Brain microvascular endothelial cell (primary cell): ENCODE measurements around the gene MYO19.
"Not testable (repeated sequence)": the region's sequence is repeated elsewhere in the genome, so short reads cannot be mapped to it uniquely, and the experiment has no call there.

ENCODE experiments used
- DNase-seq: peaks from one replicate; pipeline ENCODE4 v3.0.0-alpha.2; 2020
- H3K27ac ChIP-seq: fragments of 250-450 bp; sonication (Bioruptor Pico); 2 replicates; pipeline ENCODE4 v1.5.1; 2020; ENCODE audit warnings: mild to moderate bottlenecking, moderate library complexity
- H3K27me3 ChIP-seq: fragments of 250-450 bp; sonication (Bioruptor Pico); replicated peaks from 2 replicates; pipeline ENCODE4 v1.5.1; 2020; ENCODE audit warnings: mild to moderate bottlenecking
- H3K36me3 ChIP-seq: fragments of 250-450 bp; sonication (Bioruptor Pico); replicated peaks from 2 replicates; pipeline ENCODE4 v1.5.1; 2020; ENCODE audit warnings: mild to moderate bottlenecking
- H3K4me3 ChIP-seq: 2 replicates; pipeline ENCODE4 v1.5.1; 2011; ENCODE audit warnings: low read depth, mild to moderate bottlenecking, control low read depth, low read length, moderate library complexity
- in situ Hi-C: cut with HindIII; loops from 2 replicates; pipeline ENCODE4 v1.10.0; 2017; ENCODE audit warnings: low sequenced_read_pairs, low pct_ligation_motif_present
- TF ChIP-seq, protein P1 (sequence below): IDR thresholded peaks from 2 replicates; pipeline ENCODE4 v1.5.1; 2011; ENCODE audit warnings: low read depth, mild to moderate bottlenecking, moderate library complexity, low read length, control low read depth, inconsistent platforms; ENCODE audit errors: missing control alignments

Gene MYO19

DNA sequence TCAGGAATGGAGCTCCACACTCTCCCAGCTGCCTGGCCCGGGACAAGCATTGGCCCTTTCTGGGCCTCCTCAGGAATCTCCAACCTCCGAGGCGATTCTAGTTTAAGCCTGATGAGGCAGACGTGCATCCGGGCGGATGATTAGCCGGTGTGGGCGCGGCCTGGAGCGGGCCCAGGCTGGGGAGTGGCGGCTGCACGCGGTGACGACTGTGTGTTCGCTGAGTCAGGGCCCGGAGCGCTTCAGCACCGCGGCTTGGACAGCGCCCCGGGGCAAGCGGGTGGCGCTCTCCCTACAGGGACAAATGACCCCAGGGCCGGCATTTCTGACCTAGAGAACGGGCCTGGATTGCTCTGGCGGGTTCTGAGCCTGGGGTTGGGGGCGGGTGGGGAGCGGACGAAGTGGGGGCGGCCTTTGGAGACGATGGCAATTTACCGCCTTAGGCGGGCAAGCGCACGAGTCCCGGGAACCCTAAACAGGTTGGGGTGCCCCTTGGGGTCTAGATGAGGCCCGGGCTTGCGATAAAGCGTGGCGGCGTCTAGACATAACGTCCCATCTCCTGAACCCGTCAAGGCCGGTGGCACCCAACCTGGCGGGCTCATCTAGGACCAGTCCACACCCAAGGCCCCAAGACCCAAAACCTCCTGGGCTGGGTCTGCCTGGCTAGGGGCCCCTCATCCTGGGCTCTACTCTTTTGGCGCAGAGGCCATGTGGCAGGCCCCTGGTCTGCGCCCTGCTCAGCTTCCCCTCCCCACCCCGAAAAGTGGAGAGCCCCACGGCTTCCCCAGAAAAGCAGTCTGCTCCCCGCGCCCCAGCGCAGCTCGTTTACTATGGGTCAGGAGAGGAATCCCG lies 70.5 kb downstream of the MYO19 start:
- H3K4me3 ChIP-seq = no peak overlapping the region
- in situ Hi-C loops = no loop called here
- H3K27me3 ChIP-seq = peaks cover 7% of the 10 kb centered on the region
- TF ChIP-seq, protein P1, sequence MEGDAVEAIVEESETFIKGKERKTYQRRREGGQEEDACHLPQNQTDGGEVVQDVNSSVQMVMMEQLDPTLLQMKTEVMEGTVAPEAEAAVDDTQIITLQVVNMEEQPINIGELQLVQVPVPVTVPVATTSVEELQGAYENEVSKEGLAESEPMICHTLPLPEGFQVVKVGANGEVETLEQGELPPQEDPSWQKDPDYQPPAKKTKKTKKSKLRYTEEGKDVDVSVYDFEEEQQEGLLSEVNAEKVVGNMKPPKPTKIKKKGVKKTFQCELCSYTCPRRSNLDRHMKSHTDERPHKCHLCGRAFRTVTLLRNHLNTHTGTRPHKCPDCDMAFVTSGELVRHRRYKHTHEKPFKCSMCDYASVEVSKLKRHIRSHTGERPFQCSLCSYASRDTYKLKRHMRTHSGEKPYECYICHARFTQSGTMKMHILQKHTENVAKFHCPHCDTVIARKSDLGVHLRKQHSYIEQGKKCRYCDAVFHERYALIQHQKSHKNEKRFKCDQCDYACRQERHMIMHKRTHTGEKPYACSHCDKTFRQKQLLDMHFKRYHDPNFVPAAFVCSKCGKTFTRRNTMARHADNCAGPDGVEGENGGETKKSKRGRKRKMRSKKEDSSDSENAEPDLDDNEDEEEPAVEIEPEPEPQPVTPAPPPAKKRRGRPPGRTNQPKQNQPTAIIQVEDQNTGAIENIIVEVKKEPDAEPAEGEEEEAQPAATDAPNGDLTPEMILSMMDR = peak; percentile 19
- DNase-seq = peak; percentile 79
- no peak overlapping the region for H3K27ac ChIP-seq
- no peaks in the 10 kb centered on the region for H3K36me3 ChIP-seq

DNA sequence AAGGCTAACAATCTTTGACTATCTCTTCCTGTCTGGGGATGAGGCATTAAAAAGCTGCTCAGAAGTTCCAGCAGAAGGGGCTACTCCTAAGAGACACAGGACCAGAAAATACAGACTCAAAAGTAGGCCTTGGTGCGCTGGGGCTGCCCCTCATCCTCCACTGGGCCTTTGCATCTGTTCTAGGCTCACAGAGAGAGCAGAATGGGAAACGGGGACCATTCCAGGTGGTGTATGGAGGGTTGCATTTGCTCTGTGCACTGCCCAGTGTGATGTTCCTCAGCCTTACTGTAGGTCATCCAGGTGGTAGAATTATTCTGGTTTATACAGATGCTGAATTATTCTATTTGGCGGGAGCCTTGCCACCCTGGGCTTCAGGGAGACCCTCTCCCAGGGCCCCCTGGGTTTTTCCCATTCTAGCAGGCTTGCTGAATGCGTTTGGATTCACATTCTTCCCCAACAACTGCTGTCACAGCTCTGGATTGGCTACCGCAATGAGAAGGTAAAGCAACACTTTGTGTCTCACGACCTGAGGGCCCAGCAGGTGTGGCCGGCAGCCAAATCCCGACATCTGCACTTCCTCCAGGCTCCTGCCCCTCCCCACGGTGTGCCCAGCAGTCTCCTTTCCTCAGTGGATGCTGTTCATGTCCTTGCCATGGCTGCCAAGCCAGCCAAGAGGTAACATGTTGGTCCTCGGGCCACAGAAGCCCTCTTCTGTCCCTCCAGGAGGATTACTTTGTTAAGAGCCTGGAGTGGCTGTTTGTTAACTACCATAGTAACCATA lies 73.1 kb downstream of the MYO19 start:
- Histone ChIP-seq H3K36me3 (no peaks in the 10 kb centered on the region), H3K27ac (no peak overlapping the region), H3K27me3 (peaks cover 7% of the 10 kb centered on the region), H3K4me3 (no peak overlapping the region)
- in situ Hi-C loops = no loop called here
- DNase-seq = no peak
- TF ChIP-seq, protein P1 = no peak

DNA sequence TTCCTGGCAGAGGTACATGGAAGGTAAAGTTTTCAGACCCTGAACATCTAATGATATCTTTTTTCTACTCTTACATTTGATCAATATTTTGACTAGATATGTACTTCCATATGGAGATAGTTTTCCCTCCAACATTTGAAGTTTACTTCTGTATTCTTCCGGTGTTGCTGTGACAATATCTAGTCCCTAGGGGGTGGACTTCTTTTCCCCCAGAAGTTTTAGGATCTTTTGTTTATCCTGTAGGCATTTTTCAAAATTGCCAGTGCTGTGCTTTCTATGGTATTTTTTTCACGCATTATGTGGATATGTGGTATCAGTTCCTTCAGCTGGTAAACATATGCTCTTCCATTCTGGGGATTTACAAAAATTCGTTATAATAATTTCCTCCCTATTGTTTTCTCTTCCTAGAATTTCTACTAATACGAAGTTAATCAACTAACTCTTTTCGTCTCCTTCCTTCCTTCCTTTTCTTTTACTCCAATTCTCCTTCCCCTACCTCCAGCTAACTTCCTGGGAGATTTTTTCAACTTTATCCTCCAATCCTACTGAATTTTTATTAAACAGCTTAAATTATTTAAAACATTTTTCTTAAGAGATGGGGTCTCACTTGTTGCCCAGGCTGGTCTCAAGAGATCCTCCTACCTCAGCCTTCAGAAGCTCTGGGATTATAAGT lies 74.3 kb downstream of the MYO19 start:
- H3K36me3 ChIP-seq = no peaks in the 10 kb centered on the region
- TF ChIP-seq, protein P1 = no peak
- H3K27me3 ChIP-seq = peaks cover 7% of the 10 kb centered on the region
- H3K4me3 ChIP-seq = no peak overlapping the region
- H3K27ac ChIP-seq = no peak overlapping the region
- no peak for DNase-seq
- in situ Hi-C loops = no loop called here

DNA sequence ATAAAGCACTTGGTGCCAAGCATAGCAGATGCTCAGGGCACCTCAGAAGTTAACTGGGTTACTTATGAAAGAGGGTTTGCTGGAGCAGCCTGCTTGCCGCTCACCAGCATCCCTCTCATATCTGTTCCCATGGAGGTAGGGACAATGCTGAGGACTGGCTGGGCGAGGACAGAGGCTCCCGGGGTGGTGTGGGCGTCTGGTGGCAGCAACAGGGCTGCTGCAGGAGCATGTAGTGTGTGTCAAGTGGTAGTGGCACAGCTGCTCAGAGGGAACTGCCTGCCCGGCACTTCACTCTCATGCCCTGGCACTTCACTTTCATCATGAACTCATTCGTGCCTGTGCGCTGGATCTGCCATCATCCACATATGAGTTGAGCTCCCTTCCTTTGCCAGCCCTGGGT lies 75.1 kb downstream of the MYO19 start:
- no peak for DNase-seq
- in situ Hi-C loops = no loop called here
- TF ChIP-seq, protein P1 = no peak
- Histone ChIP-seq H3K36me3 (no peaks in the 10 kb centered on the region), H3K4me3 (no peak overlapping the region), H3K27me3 (peaks cover under 1% of the 10 kb centered on the region), H3K27ac (no peak overlapping the region)

DNA sequence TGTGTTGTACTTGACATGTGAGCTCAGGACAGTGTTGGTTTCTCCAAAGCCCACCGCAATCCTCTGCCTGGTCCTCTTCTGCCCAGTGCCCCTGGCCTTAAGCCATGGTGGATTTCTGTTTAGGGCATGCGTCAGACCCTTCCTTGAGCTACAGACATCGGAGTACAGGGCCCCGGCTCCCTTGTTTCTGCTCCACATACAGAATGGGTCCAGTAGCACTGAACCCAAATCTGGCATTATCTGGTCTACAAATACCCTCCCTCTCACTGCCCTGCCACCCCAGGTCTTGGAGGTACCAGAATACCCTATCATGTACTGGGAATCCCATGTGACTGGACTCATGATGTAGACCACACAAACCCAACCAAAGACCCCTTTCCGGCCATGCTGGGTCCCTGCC lies 75.6 kb downstream of the MYO19 start:
- H3K27ac ChIP-seq = no peak overlapping the region
- no peaks in the 10 kb centered on the region for H3K27me3 ChIP-seq
- TF ChIP-seq, protein P1 = no peak
- no peaks in the 10 kb centered on the region for H3K36me3 ChIP-seq
- in situ Hi-C loops = no loop called here
- DNase-seq = no peak
- H3K4me3 ChIP-seq = no peak overlapping the region

DNA sequence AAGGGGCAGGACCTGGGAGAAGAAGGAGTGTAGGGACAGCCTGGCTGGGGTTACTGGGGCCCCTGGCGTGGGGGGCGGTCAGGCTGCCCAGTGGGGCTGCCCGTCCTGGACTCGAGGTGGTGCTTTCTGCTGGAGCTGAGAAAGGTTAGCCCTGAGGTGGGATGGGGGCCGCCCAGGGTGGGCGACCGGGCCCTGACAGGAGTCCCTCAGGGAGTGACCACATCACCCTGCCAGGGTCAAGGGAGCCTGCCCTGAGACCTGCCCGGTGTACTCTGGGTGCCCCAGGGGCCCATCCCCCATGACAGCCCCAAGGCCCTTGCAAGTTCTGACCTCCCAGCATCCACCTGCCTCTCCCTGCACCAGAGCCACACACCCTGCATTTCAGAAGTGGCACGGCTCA lies 77.0 kb downstream of the MYO19 start:
- H3K27ac ChIP-seq, H3K27me3 ChIP-seq, H3K4me3 ChIP-seq, in situ Hi-C loops, H3K36me3 ChIP-seq, DNase-seq: not testable (repeated sequence)

DNA sequence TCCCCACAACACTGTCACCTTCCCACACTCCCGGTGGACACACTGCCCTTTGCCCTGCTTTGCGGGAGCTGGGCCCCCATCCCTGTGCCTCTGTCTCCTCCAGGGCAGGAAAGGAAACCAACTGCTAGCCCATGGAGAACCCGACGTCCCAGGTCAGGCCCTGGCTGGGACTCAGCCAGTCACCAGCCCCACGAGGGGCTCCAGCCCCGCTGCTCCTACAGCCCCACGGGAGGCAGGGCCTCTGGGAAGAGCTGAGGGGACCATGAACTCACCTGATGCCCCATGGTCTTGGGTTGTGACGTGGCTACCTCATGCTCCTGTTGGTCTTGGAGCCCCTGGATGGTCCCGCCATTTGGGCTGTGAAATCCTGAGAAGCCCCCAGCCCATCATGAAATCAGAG lies 81.8 kb downstream of the MYO19 start:
- H3K4me3 ChIP-seq, in situ Hi-C loops, H3K36me3 ChIP-seq, DNase-seq, H3K27me3 ChIP-seq, H3K27ac ChIP-seq: not testable (repeated sequence)

DNA sequence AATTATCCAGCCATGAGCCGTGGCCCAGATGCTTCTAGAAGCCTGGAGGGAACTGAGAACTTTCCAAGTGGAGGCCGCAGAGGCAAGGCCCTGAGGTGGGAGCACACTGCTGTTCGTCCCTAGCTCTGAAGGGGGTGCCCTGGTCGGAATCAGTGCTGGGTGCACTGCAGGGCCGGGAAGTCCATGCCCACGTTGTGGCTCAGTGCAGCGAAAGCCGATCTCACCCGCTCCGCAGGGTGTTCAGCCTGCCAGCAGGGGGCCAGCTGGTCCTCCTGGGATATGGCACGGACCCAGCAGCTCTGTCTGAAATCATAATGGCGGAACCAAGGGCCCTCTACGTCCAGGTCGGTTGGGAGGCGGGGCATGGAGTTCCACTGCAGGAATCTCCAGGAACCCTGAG lies 84.7 kb downstream of the MYO19 start:
- H3K4me3 ChIP-seq, in situ Hi-C loops, H3K27me3 ChIP-seq, H3K36me3 ChIP-seq, H3K27ac ChIP-seq, DNase-seq: not testable (repeated sequence)
